GM18505 (cell line): ENCODE data around the gene ACTR3C.
"Not testable (repeated sequence)": the region's sequence is repeated elsewhere in the genome, so short reads cannot be mapped to it uniquely, and the experiment has no call there.

Source experiments
- ATAC-seq: cut with Tn5 transposase; IDR thresholded peaks from one replicate; pipeline ENCODE4 v1.9.1; 2021; ENCODE audit not compliant: unreplicated experiment
- POLR2A ChIP-seq: IDR thresholded peaks from 4 replicates; pipeline ENCODE4 v1.6.1; 2011; ENCODE audit warnings: borderline replicate concordance; ENCODE audit not compliant: insufficient read depth, insufficient read length; ENCODE audit errors: extremely low read depth

ACTR3C gene

GRCh38 chr7:150324373-150324961 is 1.1 kb upstream of the ACTR3C start:
- no peak for ATAC-seq
- no peak for TF ChIP-seq POLR2A

- peak; percentile 12 for ATAC-seq
These were observed 482 bp upstream of the ACTR3C start for GRCh38 chr7:150323682-150324372.

GRCh38 chr7:150322114-150322832 is 1.1 kb downstream of the ACTR3C start:
- no peak for TF ChIP-seq POLR2A
- ATAC-seq, result no peak

More at GRCh38 chr7:150323682-150324372, 482 bp upstream of the ACTR3C start:
- no peak for TF ChIP-seq POLR2A

GRCh38 chr7:150321788-150322113 is 1.6 kb downstream of the ACTR3C start:
- TF ChIP-seq POLR2A, result no peak
- ATAC-seq, result no peak

- no peak for TF ChIP-seq POLR2A
- ATAC-seq, result no peak
These were observed 5.4 kb downstream of the ACTR3C start for GRCh38 chr7:150317748-150318444.

- ATAC-seq, result not testable (repeated sequence)
These were observed 6.4 kb downstream of the ACTR3C start for GRCh38 chr7:150316987-150317386.

- no peak for ATAC-seq
- no peak for TF ChIP-seq POLR2A
These were observed 8.6 kb downstream of the ACTR3C start for GRCh38 chr7:150314639-150315239.

- TF ChIP-seq POLR2A, result no peak
- no peak for ATAC-seq
These were observed 9.5 kb downstream of the ACTR3C start for GRCh38 chr7:150313870-150314269.

- no peak for TF ChIP-seq POLR2A
- ATAC-seq, result no peak
These were observed 10.0 kb downstream of the ACTR3C start for GRCh38 chr7:150313367-150313809.

- ATAC-seq, result not testable (repeated sequence)
These were observed 10.5 kb downstream of the ACTR3C start for GRCh38 chr7:150312649-150313366.

- no peak for ATAC-seq
These were observed 11.6 kb downstream of the ACTR3C start for GRCh38 chr7:150311711-150312110.

GRCh38 chr7:150311146-150311545 is 12.2 kb downstream of the ACTR3C start:
- no peak for TF ChIP-seq POLR2A
- no peak for ATAC-seq

More at GRCh38 chr7:150311711-150312110, 11.6 kb downstream of the ACTR3C start:
- no peak for TF ChIP-seq POLR2A

- no peak for ATAC-seq
- no peak for TF ChIP-seq POLR2A
These were observed 14.8 kb downstream of the ACTR3C start for GRCh38 chr7:150308575-150308974.
